Panc1 (cell line): ENCODE data around the gene SEC63. TPM values are rescaled to one million over a fixed set of nuclear protein-coding genes. Genes with fewer than 3 reads are reported as not detected.

ENCODE experiments used
- ATAC-seq: fragments of 200-7000 bp; cut with Tn5 transposase; 2 replicates; pipeline ENCODE4 v1.9.1; 2020; ENCODE audit warnings: mild to moderate bottlenecking, moderate library complexity
- BruUV-seq: library from RNA; stranded (reverse); fragments of 400-500 nt; replicated peaks from 2 replicates; lab custom pipeline; 2021; lab: Mats Ljungman, UMichigan
- CTCF ChIA-PET: fragments of 300-600 bp; sonication (Branson Sonifier 250); formaldehyde crosslinking; loops from one replicate; lab custom pipeline; 2022; ENCODE audit warnings: antibody characterized with exemption; lab: Charles Lee
- POLR2A ChIA-PET: fragments of 300-600 bp; sonication (Branson Sonifier 250); formaldehyde crosslinking; loops from one replicate; lab custom pipeline; 2022; ENCODE audit warnings: antibody characterized with exemption; lab: Charles Lee
- DNase-seq: peaks from one replicate; pipeline ENCODE4 v3.0.0-alpha.2; 2010; ENCODE audit warnings: low read depth, low spot score
- H3K27ac ChIP-seq: 2 replicates; pipeline ENCODE4 v1.5.1; 2011; ENCODE audit warnings: mild to moderate bottlenecking, low read length, inconsistent platforms
- H3K27me3 ChIP-seq: fragments of 200-500 bp; sonication (Bioruptor generic); 2 replicates; pipeline ENCODE4 v1.6.0; 2014; ENCODE audit warnings: low read length, inconsistent platforms; ENCODE audit not compliant: control insufficient read depth, insufficient read depth
- H3K36me3 ChIP-seq: fragments of 200-500 bp; sonication (Bioruptor generic); 2 replicates; pipeline ENCODE4 v1.5.1; 2014; ENCODE audit warnings: inconsistent platforms, mild to moderate bottlenecking, low read length, moderate library complexity; ENCODE audit not compliant: control insufficient read depth, insufficient read depth
- H3K4me1 ChIP-seq: 2 replicates; pipeline ENCODE4 v1.5.1; 2011; ENCODE audit warnings: inconsistent platforms, mild to moderate bottlenecking, low read length, moderate library complexity; ENCODE audit not compliant: control insufficient read depth, insufficient read depth
- H3K4me3 ChIP-seq, 2 experiments: 2 replicates each; pipeline ENCODE4 v1.5.1; 2011 to 2012; ENCODE audit warnings: low read depth in 2 of 2, low read length in 2 of 2, mild to moderate bottlenecking in 2 of 2, inconsistent platforms in 1 of 2, moderate library complexity in 1 of 2
- H3K9me3 ChIP-seq: fragments of 200-500 bp; sonication (Bioruptor generic); 2 replicates; pipeline ENCODE4 v1.5.1; 2014; ENCODE audit warnings: low read depth, mild to moderate bottlenecking, inconsistent platforms, low read length, moderate library complexity; ENCODE audit not compliant: control insufficient read depth, insufficient read depth
- CTCF ChIP-seq: fragments of 450-650 bp; IDR thresholded peaks from 2 replicates; pipeline ENCODE4 v1.5.1; 2017; ENCODE audit warnings: mild to moderate bottlenecking
- POLR2AphosphoS5 ChIP-seq: IDR thresholded peaks from 2 replicates; pipeline ENCODE4 v1.6.1; 2012; ENCODE audit warnings: mild to moderate bottlenecking, low read depth, low read length, moderate library complexity
- REST ChIP-seq, 2 experiments: IDR thresholded peaks; 2 replicates each; pipeline ENCODE4 v1.6.1; 2011 to 2012; ENCODE audit warnings: low read depth in 2 of 2, control low read depth in 1 of 2, low read length in 1 of 2, mild to moderate bottlenecking in 1 of 2, moderate library complexity in 1 of 2; ENCODE audit not compliant: insufficient read depth in 1 of 2
- SIN3A ChIP-seq: IDR thresholded peaks from 2 replicates; pipeline ENCODE4 v1.6.1; 2012; ENCODE audit warnings: low read depth, mild to moderate bottlenecking, low read length, moderate library complexity, borderline replicate concordance; ENCODE audit not compliant: insufficient read depth
- TCF7L2 ChIP-seq: IDR thresholded peaks from 2 replicates; pipeline ENCODE4 v1.6.1; 2011; ENCODE audit warnings: mild to moderate bottlenecking, low read depth, low read length, inconsistent platforms
- in situ Hi-C: cut with HindIII; loops from 2 replicates; pipeline ENCODE4 v1.10.0; 2016; ENCODE audit warnings: low sequenced_read_pairs, low pct_unique_long_range_greater_than_20kb
- intact Hi-C: fragments of 100-400 bp; cut with micrococcal nuclease; formaldehyde crosslinking; loops from one replicate; pipeline ENCODE4 v1.10.0; 2022; ENCODE audit not compliant: unreplicated experiment
- total RNA-seq: library from RNA; stranded (reverse); gene quantifications from one replicate; pipeline ENCODE4 v1.2.1, GENCODE V29; 2021; ENCODE audit not compliant: unreplicated experiment

Gene SEC63
- total RNA-seq, 1 experiment from 2014 or later: 172 TPM

- POLR2A ChIA-PET: no interaction called here
- ATAC-seq: no peak
- Histone ChIP-seq H3K4me1 (no peaks in the 10 kb centered on the region), H3K36me3 (no peaks in the 10 kb centered on the region), H3K27ac (no peak overlapping the region), H3K27me3 (no peaks in the 10 kb centered on the region), H3K9me3 (no peaks in the 10 kb centered on the region), H3K4me3 (no peak overlapping the region)
- intact Hi-C loops (no loop called here), in situ Hi-C loops (no loop called here)
- no TSS peak for BruUV-seq
- no peak for DNase-seq
- TF ChIP-seq REST (IDR thresholded peaks at IDR 0.05; ENCODE audit: insufficient read depth in 1 of 2, low read depth in 2 of 2, low read length in 1 of 2) (no peak), SIN3A (no peak), POLR2AphosphoS5 (no peak), TCF7L2 (no peak), CTCF (no peak)
- CTCF ChIA-PET: no interaction called here
These were observed 29.8 kb upstream of the SEC63 start for GRCh38 chr6:107987805-107988204.

- Histone ChIP-seq H3K27ac (no peak overlapping the region), H3K27me3 (no peaks in the 10 kb centered on the region), H3K36me3 (no peaks in the 10 kb centered on the region), H3K4me3 (no peak overlapping the region), H3K9me3 (no peaks in the 10 kb centered on the region), H3K4me1 (no peaks in the 10 kb centered on the region)
- CTCF ChIA-PET: no interaction called here
- intact Hi-C loops (no loop called here), in situ Hi-C loops (no loop called here)
- no TSS peak for BruUV-seq
- DNase-seq (no peak), ATAC-seq (no peak)
- POLR2A ChIA-PET: no interaction called here
- TF ChIP-seq POLR2AphosphoS5 (no peak), CTCF (no peak), REST (IDR thresholded peaks at IDR 0.05; ENCODE audit: insufficient read depth in 1 of 2, low read depth in 2 of 2, low read length in 1 of 2) (no peak), TCF7L2 (no peak), SIN3A (no peak)
These were observed 27.7 kb upstream of the SEC63 start for GRCh38 chr6:107985701-107986100.
